HepG2 (cell line): ENCODE results near the gene SPATA33. TPM values are rescaled to one million over a fixed set of nuclear protein-coding genes. Genes with fewer than 3 reads are reported as not detected.

Experiments used
- CBX2 ChIP-seq, 2 experiments: fragments of 200-600 bp in 1 of 2; sonication (generic); formaldehyde crosslinking in 1 of 2; IDR thresholded peaks; 2 replicates each; pipeline versions ENCODE4 v1.7.0 to v1.8.1; 2018 to 2022; ENCODE audit warnings: low read depth in 2 of 2, low read length in 1 of 2, mild to moderate bottlenecking in 1 of 2, missing genetic modification reagents in 1 of 2
- ELF3 ChIP-seq: IDR thresholded peaks from 2 replicates; pipeline ENCODE4 v1.6.1; 2016; ENCODE audit warnings: missing genetic modification reagents, missing compliant biosample characterization
- FOXC1 ChIP-seq: sonication (generic); formaldehyde crosslinking; IDR thresholded peaks from 2 replicates; pipeline ENCODE4 v1.8.0; 2022; ENCODE audit warnings: mild to moderate bottlenecking, missing genetic modification reagents, borderline replicate concordance
- GLI4 ChIP-seq: sonication (generic); formaldehyde crosslinking; IDR thresholded peaks from 2 replicates; pipeline ENCODE4 v1.5.1; 2020; ENCODE audit warnings: missing genetic modification reagents, mild to moderate bottlenecking, moderate library complexity, borderline replicate concordance
- HNRNPK ChIP-seq: fragments of 200-400 bp; formaldehyde crosslinking; IDR thresholded peaks from 2 replicates; pipeline ENCODE4 v1.6.1; 2018; ENCODE audit warnings: low read length, low read depth, moderate library complexity, mild to moderate bottlenecking; ENCODE audit not compliant: poor library complexity, severe bottlenecking
- ISL2 ChIP-seq: sonication (generic); formaldehyde crosslinking; IDR thresholded peaks from 2 replicates; pipeline ENCODE4 v1.5.0; 2020; ENCODE audit warnings: missing genetic modification reagents
- KDM3A ChIP-seq: IDR thresholded peaks from 2 replicates; pipeline ENCODE4 v1.6.1; 2018; ENCODE audit warnings: low read depth, missing compliant biosample characterization
- KMT2A ChIP-seq: sonication (generic); formaldehyde crosslinking; IDR thresholded peaks from 2 replicates; pipeline ENCODE4 v1.4.0; 2020; ENCODE audit warnings: missing genetic modification reagents
- NR2F6 ChIP-seq, 2 experiments: IDR thresholded peaks; 2 replicates each; pipeline ENCODE4 v1.6.1; 2016; ENCODE audit warnings: antibody characterized with exemption in 1 of 2, mild to moderate bottlenecking in 1 of 2
- SALL2 ChIP-seq: sonication (generic); formaldehyde crosslinking; IDR thresholded peaks from 2 replicates; pipeline ENCODE4 v1.8.1; 2023; ENCODE audit warnings: mild to moderate bottlenecking, missing genetic modification reagents, inconsistent platforms
- SOX6 ChIP-seq, 2 experiments: fragments of 450-650 bp in 1 of 2; sonication (generic) in 1 of 2; formaldehyde crosslinking in 1 of 2; IDR thresholded peaks; 2 replicates each; pipeline versions ENCODE4 v1.4.0 to v1.6.1; 2017 to 2020; ENCODE audit warnings: antibody characterized with exemption in 1 of 2, mild to moderate bottlenecking in 1 of 2, missing genetic modification reagents in 1 of 2
- SP1 ChIP-seq, 2 experiments: fragments of 450-650 bp in 1 of 2; sonication (generic) in 1 of 2; formaldehyde crosslinking in 1 of 2; IDR thresholded peaks; 2 replicates each; pipeline versions ENCODE4 v1.4.0 to v1.6.1; 2016 to 2020; ENCODE audit warnings: missing genetic modification reagents in 1 of 2
- ZBTB1 ChIP-seq: sonication (generic); formaldehyde crosslinking; IDR thresholded peaks from 2 replicates; pipeline ENCODE4 v1.4.0; 2020; ENCODE audit warnings: missing genetic modification reagents, borderline replicate concordance
- ZNF101 ChIP-seq: sonication (generic); formaldehyde crosslinking; IDR thresholded peaks from 2 replicates; pipeline ENCODE4 v1.4.0; 2020; ENCODE audit warnings: mild to moderate bottlenecking, low read depth, missing genetic modification reagents, borderline replicate concordance
- ZNF160 ChIP-seq: sonication (generic); formaldehyde crosslinking; IDR thresholded peaks from 2 replicates; pipeline ENCODE4 v1.8.0; 2022; ENCODE audit warnings: mild to moderate bottlenecking, inconsistent platforms, missing genetic modification reagents
- ZNF24 ChIP-seq: fragments of 450-650 bp; IDR thresholded peaks from 2 replicates; pipeline ENCODE4 v1.6.1; 2017; ENCODE audit warnings: antibody characterized with exemption, mild to moderate bottlenecking
- ZNF253 ChIP-seq: sonication (generic); formaldehyde crosslinking; IDR thresholded peaks from 2 replicates; pipeline ENCODE4 v1.8.0; 2022; ENCODE audit warnings: mild to moderate bottlenecking, missing genetic modification reagents, borderline replicate concordance
- ZNF30 ChIP-seq: sonication (generic); formaldehyde crosslinking; IDR thresholded peaks from 2 replicates; pipeline ENCODE4 v1.5.0; 2020; ENCODE audit warnings: mild to moderate bottlenecking, missing genetic modification reagents
- ZNF33B ChIP-seq: sonication (generic); formaldehyde crosslinking; IDR thresholded peaks from 2 replicates; pipeline ENCODE4 v1.5.1; 2020; ENCODE audit warnings: mild to moderate bottlenecking, missing genetic modification reagents
- ZNF746 ChIP-seq: sonication (generic); formaldehyde crosslinking; IDR thresholded peaks from 2 replicates; pipeline ENCODE4 v1.8.0; 2022; ENCODE audit warnings: mild to moderate bottlenecking, missing genetic modification reagents
- ZNF788 ChIP-seq: sonication (generic); formaldehyde crosslinking; IDR thresholded peaks from 2 replicates; pipeline ENCODE4 v1.5.0; 2020; ENCODE audit warnings: mild to moderate bottlenecking, missing genetic modification reagents, borderline replicate concordance
- ZNF850 ChIP-seq: sonication (generic); formaldehyde crosslinking; conservative IDR thresholded peaks from 2 replicates; pipeline ENCODE4 v1.9.0; 2021; ENCODE audit warnings: mild to moderate bottlenecking, missing genetic modification reagents
- polyA plus RNA-seq, 8 experiments: library from polyadenylated mRNA; depleted of rRNA in 3 of 8; stranded (reverse) in 7 of 8; unstranded in 1 of 8; fragments of >200 nt; fragmentation: Illumina TruSeq in 4 of 8; extraction: Trizol in 4 of 8; gene quantifications; 2 replicates each; pipeline versions ENCODE4 v1.2.1 to v1.2.3, GENCODE V29; 2011 to 2016; ENCODE audit warnings: low read depth in 4 of 8, missing spikeins in 1 of 8, mixed read lengths in 1 of 8; ENCODE audit not compliant: insufficient read depth in 1 of 8
- total RNA-seq, 5 experiments: library from RNA; depleted of rRNA; stranded (reverse); fragments of >200 nt; fragmentation: Illumina TruSeq; extraction: Trizol; gene quantifications; 2 replicates each; pipeline ENCODE4 v1.2.3, GENCODE V29; 2016; ENCODE audit warnings: low read depth in 1 of 5
- TF ChIP-seq, protein P1 (sequence below): sonication (generic); formaldehyde crosslinking; IDR thresholded peaks from 2 replicates; pipeline ENCODE4 v1.8.0; 2022; ENCODE audit warnings: low read depth, missing genetic modification reagents
- TF ChIP-seq, protein P2 (sequence below): sonication (generic); formaldehyde crosslinking; IDR thresholded peaks from 2 replicates; pipeline ENCODE4 v1.5.0; 2020; ENCODE audit warnings: missing genetic modification reagents
- TF ChIP-seq, protein P3 (sequence below): IDR thresholded peaks from 2 replicates; pipeline ENCODE4 v1.6.1; 2016; ENCODE audit warnings: missing genetic modification reagents, missing compliant biosample characterization
- TF ChIP-seq, protein P4 (sequence below): sonication (generic); formaldehyde crosslinking; IDR thresholded peaks from 2 replicates; pipeline ENCODE4 v1.8.1; 2023; ENCODE audit warnings: mild to moderate bottlenecking, inconsistent platforms, moderate library complexity, missing genetic modification reagents, borderline replicate concordance

Gene SPATA33
- total and polyA plus RNA-seq, 2 of the 13 experiments (the other 11 are each of a cell fraction or from before 2014, with no cell fraction given): 5.7 to 11.0 TPM

DNA sequence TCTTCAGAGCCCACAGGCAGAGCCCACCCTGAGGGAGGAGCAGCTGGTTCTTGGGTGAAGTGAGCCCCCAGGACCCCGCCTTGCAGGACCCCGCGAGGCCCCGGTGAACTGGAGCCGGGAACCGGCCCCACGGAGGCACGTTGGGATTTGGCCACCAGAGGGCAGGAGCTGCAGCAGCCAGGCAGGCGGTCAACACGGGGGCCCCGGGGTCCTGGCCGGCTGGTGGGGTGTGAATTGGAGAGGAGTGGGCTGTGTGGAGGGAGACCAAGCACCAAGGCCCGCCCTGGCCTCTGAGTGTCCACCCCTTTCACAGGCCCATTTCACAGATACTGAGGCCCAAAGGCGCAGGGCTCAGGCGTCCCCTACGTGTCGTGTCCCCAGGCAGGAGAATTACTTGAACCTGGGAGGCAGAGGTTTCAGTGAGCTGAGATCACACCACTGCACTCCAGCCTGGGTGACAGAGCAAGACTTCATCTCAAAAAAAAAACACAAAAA is 42.0 kb upstream of the SPATA33 start (continued):
- TF ChIP-seq, protein P1, sequence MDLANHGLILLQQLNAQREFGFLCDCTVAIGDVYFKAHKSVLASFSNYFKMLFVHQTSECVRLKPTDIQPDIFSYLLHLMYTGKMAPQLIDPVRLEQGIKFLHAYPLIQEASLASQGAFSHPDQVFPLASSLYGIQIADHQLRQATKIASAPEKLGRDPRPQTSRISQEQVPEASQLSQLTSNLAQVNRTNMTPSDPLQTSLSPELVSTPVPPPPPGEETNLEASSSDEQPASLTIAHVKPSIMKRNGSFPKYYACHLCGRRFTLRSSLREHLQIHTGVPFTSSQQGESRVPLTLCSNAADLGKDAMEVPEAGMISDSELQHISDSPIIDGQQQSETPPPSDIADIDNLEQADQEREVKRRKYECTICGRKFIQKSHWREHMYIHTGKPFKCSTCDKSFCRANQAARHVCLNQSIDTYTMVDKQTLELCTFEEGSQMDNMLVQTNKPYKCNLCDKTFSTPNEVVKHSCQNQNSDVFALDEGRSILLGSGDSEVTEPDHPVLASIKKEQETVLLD: no peak
- no peak for TF ChIP-seq CBX2 (IDR thresholded peaks at IDR 0.05; ENCODE audit: low read depth, low read length)
- TF ChIP-seq CBX2 (CRISPR knock-in tag; IDR thresholded peaks at IDR 0.05; ENCODE audit: low read depth): no peak
- no peak for TF ChIP-seq GLI4 (CRISPR knock-in tag)
- TF ChIP-seq ISL2 (CRISPR knock-in tag): no peak
- no peak for TF ChIP-seq ZNF746 (CRISPR knock-in tag)
- TF ChIP-seq, protein P2, sequence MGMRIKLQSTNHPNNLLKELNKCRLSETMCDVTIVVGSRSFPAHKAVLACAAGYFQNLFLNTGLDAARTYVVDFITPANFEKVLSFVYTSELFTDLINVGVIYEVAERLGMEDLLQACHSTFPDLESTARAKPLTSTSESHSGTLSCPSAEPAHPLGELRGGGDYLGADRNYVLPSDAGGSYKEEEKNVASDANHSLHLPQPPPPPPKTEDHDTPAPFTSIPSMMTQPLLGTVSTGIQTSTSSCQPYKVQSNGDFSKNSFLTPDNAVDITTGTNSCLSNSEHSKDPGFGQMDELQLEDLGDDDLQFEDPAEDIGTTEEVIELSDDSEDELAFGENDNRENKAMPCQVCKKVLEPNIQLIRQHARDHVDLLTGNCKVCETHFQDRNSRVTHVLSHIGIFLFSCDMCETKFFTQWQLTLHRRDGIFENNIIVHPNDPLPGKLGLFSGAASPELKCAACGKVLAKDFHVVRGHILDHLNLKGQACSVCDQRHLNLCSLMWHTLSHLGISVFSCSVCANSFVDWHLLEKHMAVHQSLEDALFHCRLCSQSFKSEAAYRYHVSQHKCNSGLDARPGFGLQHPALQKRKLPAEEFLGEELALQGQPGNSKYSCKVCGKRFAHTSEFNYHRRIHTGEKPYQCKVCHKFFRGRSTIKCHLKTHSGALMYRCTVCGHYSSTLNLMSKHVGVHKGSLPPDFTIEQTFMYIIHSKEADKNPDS: peak; percentile 78; the same call in 1 of the 2 replicates
- peak; percentile 52; the same call in 1 of the 2 replicates for TF ChIP-seq ZNF788
- no peak for TF ChIP-seq ZNF850
- TF ChIP-seq ZNF33B (CRISPR knock-in tag): no peak
- no peak for TF ChIP-seq KDM3A (CRISPR knock-in tag)
- no peak for TF ChIP-seq ZBTB1 (CRISPR knock-in tag)
- no peak for TF ChIP-seq SALL2 (CRISPR knock-in tag)
- no peak for TF ChIP-seq ZNF24
- no peak for TF ChIP-seq ZNF30 (CRISPR knock-in tag)
- no peak for TF ChIP-seq ZNF160 (CRISPR knock-in tag)
- TF ChIP-seq, protein P3, sequence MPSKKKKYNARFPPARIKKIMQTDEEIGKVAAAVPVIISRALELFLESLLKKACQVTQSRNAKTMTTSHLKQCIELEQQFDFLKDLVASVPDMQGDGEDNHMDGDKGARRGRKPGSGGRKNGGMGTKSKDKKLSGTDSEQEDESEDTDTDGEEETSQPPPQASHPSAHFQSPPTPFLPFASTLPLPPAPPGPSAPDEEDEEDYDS (CRISPR knock-in tag): no peak
- TF ChIP-seq, protein P4, sequence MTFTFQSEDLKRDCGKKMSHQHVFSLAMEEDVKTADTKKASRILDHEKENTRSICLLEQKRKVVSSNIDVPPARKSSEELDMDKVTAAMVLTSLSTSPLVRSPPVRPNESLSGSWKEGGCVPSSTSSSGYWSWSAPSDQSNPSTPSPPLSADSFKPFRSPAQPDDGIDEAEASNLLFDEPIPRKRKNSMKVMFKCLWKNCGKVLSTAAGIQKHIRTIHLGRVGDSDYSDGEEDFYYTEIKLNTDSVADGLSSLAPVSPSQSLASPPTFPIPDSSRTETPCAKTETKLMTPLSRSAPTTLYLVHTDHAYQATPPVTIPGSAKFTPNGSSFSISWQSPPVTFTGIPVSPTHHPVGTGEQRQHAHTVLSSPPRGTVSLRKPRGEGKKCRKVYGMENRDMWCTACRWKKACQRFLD (CRISPR knock-in tag): no peak
- peak; percentile 28; the same call in 1 of the 2 replicates for TF ChIP-seq ELF3 (CRISPR knock-in tag)
- TF ChIP-seq SOX6 (IDR thresholded peaks at IDR 0.05): no peak
- TF ChIP-seq SOX6 (CRISPR knock-in tag; IDR thresholded peaks at IDR 0.05): 0 out of 2 replicates have a peak, but pooled peaks have one; percentile 25
- TF ChIP-seq KMT2A: no peak
- no peak for TF ChIP-seq SP1 (IDR thresholded peaks at IDR 0.05)
- TF ChIP-seq SP1 (CRISPR knock-in tag; IDR thresholded peaks at IDR 0.05): no peak
- TF ChIP-seq NR2F6 (IDR thresholded peaks at IDR 0.05): no peak
- 0 out of 2 replicates have a peak, but pooled peaks have one; percentile 18 for TF ChIP-seq NR2F6 (CRISPR knock-in tag; IDR thresholded peaks at IDR 0.05)
- TF ChIP-seq ZNF101 (CRISPR knock-in tag): no peak
- TF ChIP-seq HNRNPK: peak; percentile 52
- TF ChIP-seq FOXC1: 0 out of 2 replicates have a peak, but pooled peaks have one; percentile 69
- TF ChIP-seq ZNF253 (CRISPR knock-in tag): no peak
